ENCODE results near the gene HSPA13.

- TF ChIP-seq, protein P1, sequence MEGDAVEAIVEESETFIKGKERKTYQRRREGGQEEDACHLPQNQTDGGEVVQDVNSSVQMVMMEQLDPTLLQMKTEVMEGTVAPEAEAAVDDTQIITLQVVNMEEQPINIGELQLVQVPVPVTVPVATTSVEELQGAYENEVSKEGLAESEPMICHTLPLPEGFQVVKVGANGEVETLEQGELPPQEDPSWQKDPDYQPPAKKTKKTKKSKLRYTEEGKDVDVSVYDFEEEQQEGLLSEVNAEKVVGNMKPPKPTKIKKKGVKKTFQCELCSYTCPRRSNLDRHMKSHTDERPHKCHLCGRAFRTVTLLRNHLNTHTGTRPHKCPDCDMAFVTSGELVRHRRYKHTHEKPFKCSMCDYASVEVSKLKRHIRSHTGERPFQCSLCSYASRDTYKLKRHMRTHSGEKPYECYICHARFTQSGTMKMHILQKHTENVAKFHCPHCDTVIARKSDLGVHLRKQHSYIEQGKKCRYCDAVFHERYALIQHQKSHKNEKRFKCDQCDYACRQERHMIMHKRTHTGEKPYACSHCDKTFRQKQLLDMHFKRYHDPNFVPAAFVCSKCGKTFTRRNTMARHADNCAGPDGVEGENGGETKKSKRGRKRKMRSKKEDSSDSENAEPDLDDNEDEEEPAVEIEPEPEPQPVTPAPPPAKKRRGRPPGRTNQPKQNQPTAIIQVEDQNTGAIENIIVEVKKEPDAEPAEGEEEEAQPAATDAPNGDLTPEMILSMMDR (IDR thresholded peaks at IDR 0.05) = peak; percentile 27
- TF ChIP-seq EZH2 (IDR thresholded peaks at IDR 0.05) (no peak), EZH2phosphoT487 (IDR thresholded peaks at IDR 0.05) (no peak)
Measured at GRCh38 chr21:14376854-14377253, 6.1 kb downstream of the HSPA13 start.

Measured in neural progenitor cell (in vitro differentiated cells).